ENCODE measurements around the gene AMN1. TPM values are rescaled to one million over a fixed set of nuclear protein-coding genes. Genes with fewer than 3 reads are reported as not detected.
A peak's percentile ranks its signal among the peaks of the same experiment; 100 is the strongest.

Gene AMN1
- total RNA-seq, 1 experiment from 2014 or later = 9.6 TPM

GRCh38 chr12:31714406-31715271 is 14.2 kb downstream of the AMN1 start:
- WGBS (ENCODE audit: extremely low coverage, insufficient read length, low lambda C conversion rate) = no CpG with 5 or more reads among the region's 3 CpGs
- H3K23ac ChIP-seq (ENCODE audit: insufficient read length, low read depth, low read length) = no peak overlapping the region
- no peak overlapping the region for H2BK120ac ChIP-seq (ENCODE audit: low read depth, low read length, poor library complexity, severe bottlenecking)
- H3K4me1 ChIP-seq (ENCODE audit: insufficient read depth, low read length) = peaks cover 3% of the 10 kb centered on the region; the same call in 1 of the 2 replicates
- H3K9ac ChIP-seq (ENCODE audit: extremely low read depth, insufficient read length, low read length) = no peak overlapping the region
- no peak overlapping the region for H4K8ac ChIP-seq (replicated peaks; ENCODE audit: insufficient read length, low read depth, low read length)
- H3K4me2 ChIP-seq (ENCODE audit: insufficient read depth, insufficient read length, low read length) = no peak overlapping the region
- H3K27ac Mint-ChIP-seq = 0 out of 7 replicates have a peak overlapping the region, but pooled peaks of 1 of the 3 experiments have one; percentile 27
- no peak overlapping the region for H2BK15ac ChIP-seq (ENCODE audit: low read depth, low read length)
- no peak overlapping the region for H4K91ac ChIP-seq (ENCODE audit: insufficient read length, low read depth, low read length)
- peaks cover 17 to 18% of the 10 kb centered on the region in 2 experiments for H3K4me1 Mint-ChIP-seq
- no peak overlapping the region for H3K4ac ChIP-seq (ENCODE audit: low read depth, low read length)
- no peaks in the 10 kb centered on the region for H3K9me3 ChIP-seq (ENCODE audit: control insufficient read depth, low read depth, low read length)
- H3K9me3 Mint-ChIP-seq = peaks cover 7 to 8% of the 10 kb centered on the region in 2 experiments; a peak in 3 of 5 replicates
- no peak overlapping the region for H3K27ac ChIP-seq (ENCODE audit: insufficient read length, low read depth, low read length)
- H3K14ac ChIP-seq (ENCODE audit: insufficient read depth, low read length) = no peak overlapping the region
- no peak overlapping the region for H2BK5ac ChIP-seq (ENCODE audit: insufficient read length, low read length)
- TF ChIP-seq, protein P1, sequence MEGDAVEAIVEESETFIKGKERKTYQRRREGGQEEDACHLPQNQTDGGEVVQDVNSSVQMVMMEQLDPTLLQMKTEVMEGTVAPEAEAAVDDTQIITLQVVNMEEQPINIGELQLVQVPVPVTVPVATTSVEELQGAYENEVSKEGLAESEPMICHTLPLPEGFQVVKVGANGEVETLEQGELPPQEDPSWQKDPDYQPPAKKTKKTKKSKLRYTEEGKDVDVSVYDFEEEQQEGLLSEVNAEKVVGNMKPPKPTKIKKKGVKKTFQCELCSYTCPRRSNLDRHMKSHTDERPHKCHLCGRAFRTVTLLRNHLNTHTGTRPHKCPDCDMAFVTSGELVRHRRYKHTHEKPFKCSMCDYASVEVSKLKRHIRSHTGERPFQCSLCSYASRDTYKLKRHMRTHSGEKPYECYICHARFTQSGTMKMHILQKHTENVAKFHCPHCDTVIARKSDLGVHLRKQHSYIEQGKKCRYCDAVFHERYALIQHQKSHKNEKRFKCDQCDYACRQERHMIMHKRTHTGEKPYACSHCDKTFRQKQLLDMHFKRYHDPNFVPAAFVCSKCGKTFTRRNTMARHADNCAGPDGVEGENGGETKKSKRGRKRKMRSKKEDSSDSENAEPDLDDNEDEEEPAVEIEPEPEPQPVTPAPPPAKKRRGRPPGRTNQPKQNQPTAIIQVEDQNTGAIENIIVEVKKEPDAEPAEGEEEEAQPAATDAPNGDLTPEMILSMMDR (conservative IDR thresholded peaks at IDR 0.05) = no peak
- no peak overlapping the region for H3T11ph ChIP-seq (ENCODE audit: low read length)
- no peak for DNase-seq
- no peak overlapping the region for H2AFZ ChIP-seq (ENCODE audit: low read length)
- no peaks in the 10 kb centered on the region for H3K27me3 ChIP-seq (ENCODE audit: insufficient read depth, low read length)
- H3K18ac ChIP-seq (ENCODE audit: insufficient read length, low read depth, low read length) = no peak overlapping the region
- H3K56ac ChIP-seq (ENCODE audit: insufficient read length, low read depth, low read length) = no peak overlapping the region
- H3K79me2 ChIP-seq (ENCODE audit: insufficient read depth, low read length) = no peaks in the 10 kb centered on the region
- peaks cover 15 to 20% (median 20%) of the 10 kb centered on the region in 3 experiments for H3K36me3 Mint-ChIP-seq (ENCODE audit: insufficient read depth in 1 of 3, low read depth in 3 of 3)
- H4K20me1 ChIP-seq (ENCODE audit: control insufficient read depth, insufficient read depth, insufficient read length) = no peaks in the 10 kb centered on the region
- H2BK20ac ChIP-seq (ENCODE audit: low read depth, low read length, poor library complexity, severe bottlenecking) = no peak overlapping the region
- no peak overlapping the region for H2BK12ac ChIP-seq (ENCODE audit: insufficient read length, low read depth, low read length)
- H3K79me1 ChIP-seq (ENCODE audit: insufficient read depth, low read depth, low read length, poor library complexity, severe bottlenecking) = no peaks in the 10 kb centered on the region
- H3K4me3 Mint-ChIP-seq = no peak overlapping the region
- no peak overlapping the region for H2AK5ac ChIP-seq (ENCODE audit: insufficient read length, low read length)
- no peaks in the 10 kb centered on the region for H3K23me2 ChIP-seq (ENCODE audit: insufficient read length, low read depth, low read length, poor library complexity, severe bottlenecking)
- no peaks in the 10 kb centered on the region for H3K27me3 Mint-ChIP-seq (ENCODE audit: low read depth)
- H4K5ac ChIP-seq (ENCODE audit: insufficient read length, low read depth, low read length) = no peak overlapping the region

All from H9 (cell line).